ENCODE results near the gene FBXL7. TPM values are rescaled to one million over a fixed set of nuclear protein-coding genes. Genes with fewer than 3 reads are reported as not detected.
A peak's percentile ranks its signal among the peaks of the same experiment; 100 is the strongest.

FBXL7 gene
- total RNA-seq, 1 experiment from 2014 or later: not detected

GRCh38 chr5:15831408-15831807 is 331.4 kb downstream of the FBXL7 start:
- TF ChIP-seq CTCF (IDR thresholded peaks at IDR 0.05; ENCODE audit: unreplicated experiment): no peak
- no peak for DNase-seq (ENCODE audit: unreplicated experiment)
- Mint-ChIP-seq H3K4me1 (ENCODE audit: insufficient read depth, unreplicated experiment) (peaks cover 13% of the 10 kb centered on the region), H3K27ac (ENCODE audit: low read depth, unreplicated experiment) (no peak overlapping the region), H3K9me3 (ENCODE audit: unreplicated experiment) (no peaks in the 10 kb centered on the region), H3K27me3 (ENCODE audit: insufficient read depth, unreplicated experiment) (no peaks in the 10 kb centered on the region), H3K36me3 (ENCODE audit: insufficient read depth, unreplicated experiment) (no peaks in the 10 kb centered on the region), H3K4me3 (ENCODE audit: unreplicated experiment) (no peak overlapping the region)
- ChIA-PET POLR2A (no interaction called here), CTCF (interaction anchor here (0.8 kb wide), 1 partner anchor 162 kb away, joined by 3 read pairs; no protein-coding TSS in a partner anchor)
- BruUV-seq (replicated peaks): no TSS peak
- intact Hi-C loops (cut with micrococcal nuclease): no loop called here

- no peak for DNase-seq (ENCODE audit: unreplicated experiment)
- Mint-ChIP-seq H3K9me3 (ENCODE audit: unreplicated experiment) (no peaks in the 10 kb centered on the region), H3K36me3 (ENCODE audit: insufficient read depth, unreplicated experiment) (no peaks in the 10 kb centered on the region), H3K4me3 (ENCODE audit: unreplicated experiment) (no peak overlapping the region), H3K27me3 (ENCODE audit: insufficient read depth, unreplicated experiment) (no peaks in the 10 kb centered on the region), H3K4me1 (ENCODE audit: insufficient read depth, unreplicated experiment) (peaks cover 13% of the 10 kb centered on the region), H3K27ac (ENCODE audit: low read depth, unreplicated experiment) (no peak overlapping the region)
- no peak for TF ChIP-seq CTCF (IDR thresholded peaks at IDR 0.05; ENCODE audit: unreplicated experiment)
- ChIA-PET CTCF (interaction anchor here (0.9 to 1.8 kb wide), 4 partner anchors 9 to 162 kb away, joined by 3 to 6 read pairs (median 4); no protein-coding TSS in a partner anchor), POLR2A (interaction anchor here (0.6 kb wide), 1 partner anchor 456 kb away, joined by 3 read pairs; no protein-coding TSS in a partner anchor)
- no TSS peak for BruUV-seq (replicated peaks)
- intact Hi-C loops (cut with micrococcal nuclease): no loop called here
These were observed 333.4 kb downstream of the FBXL7 start for GRCh38 chr5:15833365-15833764.

GRCh38 chr5:15834596-15835245 is 334.7 kb downstream of the FBXL7 start:
- TF ChIP-seq CTCF (IDR thresholded peaks at IDR 0.05; ENCODE audit: unreplicated experiment): no peak
- Mint-ChIP-seq H3K4me3 (ENCODE audit: unreplicated experiment) (no peak overlapping the region), H3K27me3 (ENCODE audit: insufficient read depth, unreplicated experiment) (no peaks in the 10 kb centered on the region), H3K27ac (ENCODE audit: low read depth, unreplicated experiment) (no peak overlapping the region), H3K36me3 (ENCODE audit: insufficient read depth, unreplicated experiment) (no peaks in the 10 kb centered on the region), H3K4me1 (ENCODE audit: insufficient read depth, unreplicated experiment) (peaks cover 13% of the 10 kb centered on the region), H3K9me3 (ENCODE audit: unreplicated experiment) (no peaks in the 10 kb centered on the region)
- ChIA-PET CTCF (interaction anchor here (0.8 to 1.1 kb wide), 3 partner anchors 9 to 17 kb away, joined by 3 to 4 read pairs (median 3); no protein-coding TSS in a partner anchor), POLR2A (interaction anchor here (0.7 to 0.9 kb wide), 2 partner anchors 10 to 1172 kb away, joined by 3 read pairs; no protein-coding TSS in a partner anchor)
- peak; percentile 52 for DNase-seq (ENCODE audit: unreplicated experiment)
- BruUV-seq (replicated peaks): no TSS peak
- intact Hi-C loops (cut with micrococcal nuclease): loop anchor here (5.0 kb wide), 1 partner anchor 158 kb away; no protein-coding TSS in a partner anchor

GRCh38 chr5:15835514-15835913 is 335.5 kb downstream of the FBXL7 start:
- Mint-ChIP-seq H3K4me3 (ENCODE audit: unreplicated experiment) (no peak overlapping the region), H3K4me1 (ENCODE audit: insufficient read depth, unreplicated experiment) (peaks cover 13% of the 10 kb centered on the region), H3K27me3 (ENCODE audit: insufficient read depth, unreplicated experiment) (no peaks in the 10 kb centered on the region), H3K9me3 (ENCODE audit: unreplicated experiment) (no peaks in the 10 kb centered on the region), H3K36me3 (ENCODE audit: insufficient read depth, unreplicated experiment) (no peaks in the 10 kb centered on the region), H3K27ac (ENCODE audit: low read depth, unreplicated experiment) (no peak overlapping the region)
- intact Hi-C loops (cut with micrococcal nuclease): loop anchor here (5.0 kb wide), 1 partner anchor 157 kb away; no protein-coding TSS in a partner anchor
- no peak for DNase-seq (ENCODE audit: unreplicated experiment)
- ChIA-PET CTCF (interaction anchor here (1.2 kb wide), 1 partner anchor 11 kb away, joined by 3 read pairs; no protein-coding TSS in a partner anchor), POLR2A (interaction anchor here (0.8 kb wide), 1 partner anchor 627 kb away, joined by 3 read pairs; no protein-coding TSS in a partner anchor)
- TF ChIP-seq CTCF (IDR thresholded peaks at IDR 0.05; ENCODE audit: unreplicated experiment): no peak
- BruUV-seq (replicated peaks): no TSS peak
